GM12801 (cell line): ENCODE data around the gene SMARCA1.

Experiments used
- TF ChIP-seq, protein P1 (sequence below): IDR thresholded peaks from one replicate; pipeline ENCODE4 v1.5.1; 2011; ENCODE audit warnings: control low read depth; ENCODE audit not compliant: insufficient read length; ENCODE audit errors: extremely low read depth

Gene SMARCA1

DNA sequence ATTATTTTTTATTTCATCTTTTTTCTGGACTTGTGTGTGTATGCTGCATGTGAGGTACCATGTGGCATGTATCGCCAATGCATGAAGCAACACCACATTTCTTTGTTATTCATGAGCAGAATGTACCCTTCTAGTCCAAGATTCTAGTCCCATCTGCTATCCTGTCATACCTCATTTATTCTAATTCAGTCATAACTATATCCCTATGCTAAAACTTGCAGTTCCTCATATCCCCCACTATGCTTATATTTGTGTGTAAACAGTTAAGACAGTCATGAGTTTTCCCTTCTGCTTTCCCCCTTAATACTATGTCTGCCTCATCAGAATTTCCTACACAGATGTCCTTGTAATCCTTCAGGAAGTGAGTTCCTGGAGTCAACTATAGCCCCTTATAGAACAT is 36.5 kb upstream of the SMARCA1 start:
- TF ChIP-seq, protein P1, sequence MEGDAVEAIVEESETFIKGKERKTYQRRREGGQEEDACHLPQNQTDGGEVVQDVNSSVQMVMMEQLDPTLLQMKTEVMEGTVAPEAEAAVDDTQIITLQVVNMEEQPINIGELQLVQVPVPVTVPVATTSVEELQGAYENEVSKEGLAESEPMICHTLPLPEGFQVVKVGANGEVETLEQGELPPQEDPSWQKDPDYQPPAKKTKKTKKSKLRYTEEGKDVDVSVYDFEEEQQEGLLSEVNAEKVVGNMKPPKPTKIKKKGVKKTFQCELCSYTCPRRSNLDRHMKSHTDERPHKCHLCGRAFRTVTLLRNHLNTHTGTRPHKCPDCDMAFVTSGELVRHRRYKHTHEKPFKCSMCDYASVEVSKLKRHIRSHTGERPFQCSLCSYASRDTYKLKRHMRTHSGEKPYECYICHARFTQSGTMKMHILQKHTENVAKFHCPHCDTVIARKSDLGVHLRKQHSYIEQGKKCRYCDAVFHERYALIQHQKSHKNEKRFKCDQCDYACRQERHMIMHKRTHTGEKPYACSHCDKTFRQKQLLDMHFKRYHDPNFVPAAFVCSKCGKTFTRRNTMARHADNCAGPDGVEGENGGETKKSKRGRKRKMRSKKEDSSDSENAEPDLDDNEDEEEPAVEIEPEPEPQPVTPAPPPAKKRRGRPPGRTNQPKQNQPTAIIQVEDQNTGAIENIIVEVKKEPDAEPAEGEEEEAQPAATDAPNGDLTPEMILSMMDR = no peak

DNA sequence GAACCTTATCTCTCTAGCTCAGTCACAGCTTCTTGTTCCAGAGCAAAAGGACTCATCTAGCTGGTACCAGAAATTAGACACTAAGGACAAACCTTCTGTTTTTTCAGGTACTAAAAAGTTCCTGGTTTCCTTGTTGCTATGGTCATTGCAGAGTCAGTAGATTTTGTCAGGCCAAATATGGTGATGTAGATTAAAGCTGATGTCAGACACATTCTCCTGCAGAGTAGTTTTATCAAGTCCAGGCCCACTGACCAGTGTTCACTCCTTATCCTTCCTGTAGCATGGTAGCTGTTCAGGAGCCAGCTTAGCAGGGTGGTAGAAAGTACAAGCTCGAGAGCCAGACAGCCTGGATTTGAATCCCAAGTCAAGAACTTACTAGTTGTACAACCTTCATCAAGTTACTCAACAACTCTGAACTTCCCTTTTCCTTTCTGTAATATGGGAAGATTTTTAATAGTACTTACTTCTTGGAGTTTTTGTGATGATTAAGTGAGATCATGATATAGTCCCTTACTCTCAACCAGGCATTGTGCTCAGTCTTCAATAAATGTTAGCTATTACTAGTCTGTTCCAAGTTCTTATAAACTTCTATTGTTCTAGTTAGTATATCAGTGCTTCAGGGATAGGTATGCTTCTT is 34.7 kb upstream of the SMARCA1 start:
- TF ChIP-seq, protein P1 = no peak

DNA sequence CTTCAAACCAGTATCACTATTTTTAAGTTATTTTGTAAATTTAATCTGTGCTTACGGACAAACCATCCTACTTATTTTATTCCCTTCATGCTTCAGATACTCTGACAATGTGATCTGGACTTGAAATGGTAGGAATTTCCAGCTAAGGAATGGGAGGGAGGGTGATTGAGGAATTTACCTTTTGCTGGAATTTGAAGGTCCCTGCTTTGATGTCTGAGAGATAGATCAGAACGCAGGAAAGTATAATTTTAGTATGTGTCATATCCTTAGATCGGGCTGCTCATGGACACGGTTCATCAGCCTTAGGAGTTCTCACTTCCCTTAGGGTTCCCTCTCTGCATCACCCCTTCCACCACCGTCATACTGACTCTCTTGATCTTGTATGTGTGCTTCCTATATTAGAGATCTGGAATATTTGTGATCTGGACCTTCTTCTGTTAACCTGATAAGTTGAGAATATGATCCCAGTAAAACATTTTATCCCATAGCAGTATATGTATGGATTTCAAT is 33.6 kb upstream of the SMARCA1 start:
- TF ChIP-seq, protein P1 = no peak

DNA sequence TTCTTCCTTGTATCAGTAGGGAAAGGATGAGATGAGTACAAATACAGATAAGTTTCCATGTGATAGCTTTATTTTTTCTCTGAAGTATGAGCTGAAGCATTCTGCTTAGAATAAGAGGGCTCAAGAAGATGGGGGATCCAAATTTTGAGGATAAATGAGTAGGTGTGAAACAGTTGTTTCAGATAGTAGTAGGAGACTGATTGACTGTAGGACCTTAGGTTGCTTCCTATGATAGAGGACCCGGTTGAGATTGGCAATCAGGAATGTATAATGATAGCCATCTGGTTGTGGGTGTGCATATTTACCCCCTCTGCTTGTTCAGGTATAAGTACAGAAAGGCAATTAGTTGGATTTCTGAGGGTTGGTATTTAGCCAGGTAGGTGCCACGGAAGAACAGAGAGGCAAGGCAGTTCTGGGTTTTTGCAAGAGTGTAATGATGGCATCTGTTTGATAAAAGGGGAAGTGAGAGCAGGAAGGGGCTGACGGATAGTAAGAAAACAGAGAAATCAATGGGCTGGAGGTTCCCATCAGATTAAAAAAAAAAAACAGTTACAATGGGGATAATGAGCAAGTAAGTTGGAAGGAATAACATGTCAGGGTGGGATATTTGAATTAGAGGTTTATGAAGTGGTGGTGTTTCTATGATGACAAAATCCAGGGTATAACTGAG is 30.5 kb upstream of the SMARCA1 start:
- TF ChIP-seq, protein P1 = no peak

DNA sequence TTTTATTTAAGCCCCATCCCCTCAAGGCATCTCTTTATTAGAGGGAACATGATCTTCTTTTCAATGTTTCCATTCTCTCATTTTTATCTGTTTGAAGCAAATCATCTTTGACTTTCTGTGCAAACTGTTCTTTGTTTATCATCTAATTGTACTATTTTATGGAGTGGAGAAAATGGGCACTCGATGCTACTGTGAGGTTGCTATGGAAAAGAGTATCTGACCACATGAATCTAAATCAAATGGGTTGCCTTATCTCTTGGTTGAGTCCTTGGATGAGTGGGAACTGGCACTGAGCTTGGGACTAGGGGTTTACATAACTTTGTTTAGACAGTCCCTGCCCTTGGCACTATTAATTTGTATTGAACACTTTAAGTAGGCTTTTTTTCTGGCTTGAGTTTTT is 25.8 kb upstream of the SMARCA1 start:
- TF ChIP-seq, protein P1 = no peak

DNA sequence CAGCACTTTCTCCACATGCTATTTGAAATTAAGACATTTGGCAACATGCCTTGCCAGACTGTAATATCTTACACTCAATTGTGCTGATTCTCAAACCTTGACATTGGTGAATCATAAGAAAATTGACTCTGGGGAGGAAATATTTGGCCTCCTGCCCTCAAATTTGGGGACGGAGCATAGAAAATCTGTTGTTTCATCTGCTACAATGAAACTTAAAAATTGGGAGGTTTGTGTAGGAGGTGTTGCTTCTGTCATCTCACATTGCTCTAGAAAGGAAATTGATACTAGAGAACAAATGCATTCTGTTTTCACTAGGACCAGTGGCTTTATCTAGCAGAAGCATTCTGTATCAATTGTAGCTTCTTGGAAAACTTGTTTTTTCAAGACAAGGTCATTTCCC is 22.1 kb upstream of the SMARCA1 start:
- TF ChIP-seq, protein P1 = no peak

DNA sequence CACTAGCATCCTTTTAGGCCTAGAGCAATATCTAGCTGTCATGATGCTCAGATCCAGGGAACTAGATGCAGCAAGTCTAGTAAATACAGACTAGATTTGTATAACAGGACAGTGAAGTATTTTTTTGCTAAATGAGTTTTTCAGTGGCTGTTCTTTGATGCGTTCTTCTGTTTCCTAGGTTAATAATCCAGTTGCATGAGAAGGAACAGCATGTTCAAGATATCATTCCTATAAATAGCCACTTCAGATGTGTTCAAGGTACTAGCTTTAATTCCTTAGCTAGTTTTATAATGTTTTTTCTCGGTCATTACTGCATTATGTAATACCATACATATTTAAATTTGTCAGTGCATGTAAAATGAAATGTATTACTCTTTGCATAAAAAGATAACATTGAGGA is 21.5 kb upstream of the SMARCA1 start:
- TF ChIP-seq, protein P1 = no peak
